Medulla oblongata (tissue), 1 donor: ENCODE measurements around the gene GZMM.

Source experiments
- DNase-seq: peaks from one replicate; pipeline ENCODE4 v3.0.0-alpha.2; 2015; ENCODE audit errors: extremely low spot score

Gene GZMM

GRCh38 chr19:543910-544608, at the start of gene GZMM:
Gene GZMM (plus strand): TSS chr19:544053. CDS start chr19:544072, 19 bp downstream.
- DNase-seq = no peak

- DNase-seq = no peak
These were observed 49.4 kb upstream of the GZMM start for GRCh38 chr19:494171-495080.

GRCh38 chr19:495081-495401, 48.8 kb upstream of the GZMM start:
- DNase-seq = no peak

- no peak for DNase-seq
These were observed 48.3 kb upstream of the GZMM start for GRCh38 chr19:495402-496111.

- DNase-seq = no peak
These were observed 47.7 kb upstream of the GZMM start, which contains the start of gene MADCAM1 for GRCh38 chr19:496112-496665. Gene MADCAM1 (plus strand): TSS chr19:496486. CDS start chr19:496500, 14 bp downstream.

GRCh38 chr19:496986-497385, 46.9 kb upstream of the GZMM start:
- no peak for DNase-seq

- DNase-seq = no peak
These were observed 46.4 kb upstream of the GZMM start for GRCh38 chr19:497491-497868.

- DNase-seq = no peak
These were observed 45.9 kb upstream of the GZMM start for GRCh38 chr19:497869-498510.

GRCh38 chr19:498511-498891, 45.4 kb upstream of the GZMM start:
- DNase-seq = no peak

- DNase-seq = no peak
These were observed 44.8 kb upstream of the GZMM start for GRCh38 chr19:498977-499623.

GRCh38 chr19:501646-502045, 42.2 kb upstream of the GZMM start:
- no peak for DNase-seq

- no peak for DNase-seq
These were observed 39.2 kb upstream of the GZMM start for GRCh38 chr19:504616-505015.

- DNase-seq = peak; percentile 100
These were observed 37.2 kb upstream of the GZMM start for GRCh38 chr19:506404-507285.

GRCh38 chr19:507286-508203, 36.3 kb upstream of the GZMM start, which contains the start of gene TPGS1:
Gene TPGS1 (plus strand): TSS chr19:507497. CDS start chr19:507507, 10 bp downstream.
- peak; percentile 88 for DNase-seq

- DNase-seq = no peak
These were observed 35.4 kb upstream of the GZMM start for GRCh38 chr19:508204-509150.

GRCh38 chr19:510606-511100, 33.2 kb upstream of the GZMM start:
- DNase-seq = peak; percentile 56

GRCh38 chr19:511101-511851, 32.6 kb upstream of the GZMM start:
- no peak for DNase-seq
